Mucosa of descending colon (tissue), 3 donors: ENCODE results near the gene QRICH1. TPM values are rescaled to one million over a fixed set of nuclear protein-coding genes. Genes with fewer than 3 reads are reported as not detected.

Experiments
- ATAC-seq: fragments of 200-7000 bp; cut with Tn5 transposase; one replicate; pipeline ENCODE4 v1.9.1; 2020; ENCODE audit warnings: mild to moderate bottlenecking, moderate library complexity
- DNase-seq, 3 donors: peaks; one replicate each; pipeline ENCODE4 v3.0.0-alpha.2; 2020
- H3K36me3 ChIP-seq: fragments of 200-600 bp; one replicate; pipeline ENCODE4 v1.8.0; 2021; ENCODE audit warnings: low read depth, mild to moderate bottlenecking
- H3K4me1 ChIP-seq: fragments of 200-600 bp; one replicate; pipeline ENCODE4 v1.8.0; 2021; ENCODE audit warnings: low read depth, mild to moderate bottlenecking
- H3K4me3 ChIP-seq: fragments of 200-600 bp; one replicate; pipeline ENCODE4 v1.8.0; 2021; ENCODE audit warnings: mild to moderate bottlenecking
- H3K9me3 ChIP-seq: fragments of 200-600 bp; one replicate; pipeline ENCODE4 v1.8.0; 2021; ENCODE audit warnings: mild to moderate bottlenecking
- intact Hi-C, 2 donors: fragments of 100-400 bp; cut with DNase I in 1 of 2; cut with micrococcal nuclease in 1 of 2; formaldehyde crosslinking; loops; one replicate each; pipeline versions ENCODE4 v1.11.0 to v1.11.1; 2022; cut with DNase I, micrococcal nuclease
- total RNA-seq, 3 donors: library from RNA; stranded (reverse); fragmentation: NEBNext Ultra II Directional in 2 of 3; extraction: Animal tissue kit (Norgen Biotek cat#: 25700) in 2 of 3; gene quantifications; one replicate each; pipeline versions ENCODE4 v1.2.1 to v1.2.4, GENCODE V29; 2021 to 2023
- TF ChIP-seq, protein P1 (sequence below): fragments of 200-600 bp; IDR thresholded peaks from one replicate; pipeline ENCODE4 v1.8.0; 2022; ENCODE audit warnings: antibody characterized with exemption, mild to moderate bottlenecking
- donor health status: DM: no; HTN: no; CAD: no; lungs with moderate emphysema.
- donor health status: DM: no; HTN: no; CAD: no.
- donor health status: DM: no; HTN: yes; CAD: no.

Gene QRICH1
- total RNA-seq, 3 donors from 2014 or later: 73.0 to 104 (median 86.1) TPM

DNA sequence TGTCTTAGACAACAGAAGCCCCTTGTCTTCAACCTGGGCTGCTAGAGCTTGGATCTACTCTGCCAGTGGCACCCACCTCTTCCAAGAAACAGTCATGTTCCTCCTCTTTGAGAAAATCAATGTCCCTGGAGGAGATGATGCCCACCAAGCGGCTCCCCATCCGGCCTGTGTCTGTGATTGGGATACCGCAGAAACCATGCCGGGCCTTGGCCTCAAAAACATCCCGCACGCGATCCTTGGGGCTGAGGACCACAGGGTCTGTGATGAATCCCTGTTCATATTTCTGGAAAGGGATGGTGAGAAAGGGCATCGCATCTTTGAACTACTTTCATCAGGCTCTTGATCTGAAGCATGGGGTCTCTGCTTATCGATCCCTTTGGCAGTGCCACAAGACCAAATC, 66.2 kb downstream of the QRICH1 start:
- TF ChIP-seq, protein P1, sequence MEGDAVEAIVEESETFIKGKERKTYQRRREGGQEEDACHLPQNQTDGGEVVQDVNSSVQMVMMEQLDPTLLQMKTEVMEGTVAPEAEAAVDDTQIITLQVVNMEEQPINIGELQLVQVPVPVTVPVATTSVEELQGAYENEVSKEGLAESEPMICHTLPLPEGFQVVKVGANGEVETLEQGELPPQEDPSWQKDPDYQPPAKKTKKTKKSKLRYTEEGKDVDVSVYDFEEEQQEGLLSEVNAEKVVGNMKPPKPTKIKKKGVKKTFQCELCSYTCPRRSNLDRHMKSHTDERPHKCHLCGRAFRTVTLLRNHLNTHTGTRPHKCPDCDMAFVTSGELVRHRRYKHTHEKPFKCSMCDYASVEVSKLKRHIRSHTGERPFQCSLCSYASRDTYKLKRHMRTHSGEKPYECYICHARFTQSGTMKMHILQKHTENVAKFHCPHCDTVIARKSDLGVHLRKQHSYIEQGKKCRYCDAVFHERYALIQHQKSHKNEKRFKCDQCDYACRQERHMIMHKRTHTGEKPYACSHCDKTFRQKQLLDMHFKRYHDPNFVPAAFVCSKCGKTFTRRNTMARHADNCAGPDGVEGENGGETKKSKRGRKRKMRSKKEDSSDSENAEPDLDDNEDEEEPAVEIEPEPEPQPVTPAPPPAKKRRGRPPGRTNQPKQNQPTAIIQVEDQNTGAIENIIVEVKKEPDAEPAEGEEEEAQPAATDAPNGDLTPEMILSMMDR: no peak
- H3K36me3 ChIP-seq: peaks cover 8% of the 10 kb centered on the region
- H3K4me3 ChIP-seq: no peak overlapping the region
- peaks cover 26% of the 10 kb centered on the region for H3K4me1 ChIP-seq
- H3K9me3 ChIP-seq: no peaks in the 10 kb centered on the region
- intact Hi-C loops: no loop called here
- DNase-seq (peak in 1 of 3 donors; percentile 28), ATAC-seq (no peak)

DNA sequence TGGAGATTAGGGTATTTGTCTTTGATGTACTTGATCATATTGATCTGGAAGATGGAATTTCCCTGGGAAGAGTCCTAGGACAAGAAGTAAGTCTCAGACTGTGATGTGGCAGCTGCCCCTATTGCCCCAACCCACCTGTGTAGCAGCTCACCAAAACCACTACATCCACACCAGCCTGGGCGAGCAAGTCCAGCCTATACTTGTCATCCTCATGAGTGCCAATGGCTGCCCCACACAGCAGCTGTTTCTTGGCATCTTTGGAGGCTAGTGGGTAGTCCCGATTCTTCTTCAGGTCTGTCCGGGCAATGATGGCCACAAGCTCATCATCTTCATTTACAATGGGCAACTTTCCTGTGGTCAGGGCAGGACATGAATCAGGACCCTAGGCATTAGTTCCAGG, 67.3 kb downstream of the QRICH1 start:
- no peaks in the 10 kb centered on the region for H3K9me3 ChIP-seq
- intact Hi-C loops: no loop called here
- H3K36me3 ChIP-seq: peaks cover 8% of the 10 kb centered on the region
- H3K4me3 ChIP-seq: no peak overlapping the region
- no peak for DNase-seq
- H3K4me1 ChIP-seq: peaks cover 28% of the 10 kb centered on the region
- TF ChIP-seq, protein P1: no peak
- ATAC-seq: no peak

GRCh38 chr3:49025793-49026520, 67.9 kb downstream of the QRICH1 start:
- intact Hi-C loops: no loop called here

DNA sequence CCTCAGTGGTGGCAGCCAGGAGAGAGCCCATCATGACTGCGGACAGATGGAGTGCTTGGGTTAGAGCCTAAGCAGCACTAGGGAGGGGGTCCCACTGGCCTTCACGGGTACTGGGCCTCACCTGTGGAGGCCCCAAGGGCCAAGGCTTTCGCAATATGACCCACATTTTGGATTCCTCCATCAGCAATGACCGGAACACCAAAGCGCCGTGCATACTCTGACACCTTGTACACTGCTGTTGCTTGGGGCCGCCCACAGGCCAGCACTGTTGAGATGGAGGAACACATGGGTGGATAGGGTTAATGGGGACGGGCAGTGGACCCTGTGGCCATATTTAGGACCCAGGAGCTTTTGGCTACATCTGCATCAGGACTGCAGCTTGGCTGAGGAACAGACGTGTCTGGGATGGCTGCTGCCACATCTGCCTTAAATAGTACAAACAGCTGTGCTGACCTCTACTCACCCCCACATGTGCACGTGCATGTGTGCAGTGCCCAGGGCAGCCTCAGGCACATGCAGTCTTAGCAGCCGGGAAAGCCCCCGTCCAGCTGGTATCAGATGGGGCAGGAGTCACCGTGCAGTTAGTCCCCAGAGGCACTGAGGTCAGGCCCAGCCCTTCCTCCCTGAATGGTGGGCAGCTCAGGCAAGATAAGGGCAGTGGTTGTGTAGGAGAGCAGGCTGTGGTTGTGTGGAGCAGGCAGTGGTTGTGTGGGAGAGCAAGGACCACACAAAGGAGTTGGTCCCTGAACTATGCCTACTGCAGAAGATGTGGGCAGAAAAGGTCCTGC, 68.7 kb downstream of the QRICH1 start:
- Histone ChIP-seq H3K4me3 (no peak overlapping the region), H3K9me3 (no peaks in the 10 kb centered on the region), H3K4me1 (peaks cover 32% of the 10 kb centered on the region), H3K36me3 (peaks cover 8% of the 10 kb centered on the region)
- no peak for ATAC-seq
- intact Hi-C loops: no loop called here
- TF ChIP-seq, protein P1: no peak
- peak in 2 of 3 donors; percentile 8 to 34 for DNase-seq

More at GRCh38 chr3:49025793-49026520, 67.9 kb downstream of the QRICH1 start:
- DNase-seq (peak in 1 of 3 donors; percentile 27), ATAC-seq (no peak)
- TF ChIP-seq, protein P1: no peak
- Histone ChIP-seq H3K4me1 (peaks cover 28% of the 10 kb centered on the region), H3K36me3 (peaks cover 8% of the 10 kb centered on the region), H3K9me3 (no peaks in the 10 kb centered on the region), H3K4me3 (no peak overlapping the region)

GRCh38 chr3:49024449-49024848, 69.4 kb downstream of the QRICH1 start:
- DNase-seq (no peak), ATAC-seq (no peak)
- Histone ChIP-seq H3K4me3 (no peak overlapping the region), H3K36me3 (peaks cover 8% of the 10 kb centered on the region), H3K9me3 (no peaks in the 10 kb centered on the region), H3K4me1 (peaks cover 34% of the 10 kb centered on the region)
- intact Hi-C loops: no loop called here
- TF ChIP-seq, protein P1: no peak
